Cortex of kidney (tissue), 1 donor: ENCODE results near the gene KAT6B.

Experiments used
- DNase-seq: peaks from one replicate; lab custom pipeline; 2025; lab: John Stamatoyannopoulos, UW

KAT6B gene

GRCh38 chr10:75068523-75068922 lies 242.1 kb downstream of the KAT6B start:
- no peak for DNase-seq

DNA sequence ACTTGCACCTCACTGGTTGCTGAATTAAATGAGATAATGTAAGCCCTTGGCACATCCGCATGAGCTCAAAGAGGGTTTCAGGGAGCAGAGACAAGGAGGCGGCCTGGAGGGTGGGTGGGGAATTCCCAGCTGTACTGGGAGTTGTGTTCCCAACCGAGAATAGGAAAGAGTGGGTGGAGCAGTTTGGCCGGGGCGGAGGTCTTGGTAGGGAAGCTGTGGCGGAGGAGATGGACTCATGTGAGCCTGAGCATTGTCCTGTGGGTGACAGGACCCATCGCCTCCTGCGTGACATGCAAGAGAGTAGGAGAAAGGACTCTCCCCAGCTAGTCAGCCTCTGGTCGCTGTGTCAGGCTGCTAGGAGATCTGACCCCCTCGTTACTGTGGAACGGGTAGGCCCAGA lies 244.1 kb downstream of the KAT6B start:
- DNase-seq, result no peak

GRCh38 chr10:75070961-75071428 lies 244.6 kb downstream of the KAT6B start:
- no peak for DNase-seq

DNA sequence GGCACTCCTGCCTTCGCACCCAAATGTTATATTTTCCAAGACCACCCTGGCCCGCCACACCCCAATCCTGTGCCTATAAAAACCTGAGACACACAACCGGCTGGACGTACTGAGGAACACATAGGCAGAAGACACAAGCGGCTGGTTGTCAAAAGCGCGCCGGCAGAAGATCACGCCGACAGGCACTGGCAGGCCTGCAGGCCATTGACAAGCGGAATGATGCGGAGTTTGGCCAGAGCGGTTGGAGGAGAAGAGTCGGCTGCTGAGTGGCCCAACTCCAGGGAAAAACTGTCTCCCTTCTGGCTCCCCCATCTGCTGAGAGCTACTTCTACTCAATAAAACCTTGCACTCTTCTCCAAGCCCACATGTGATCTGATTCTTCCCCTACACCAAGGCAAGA lies 245.4 kb downstream of the KAT6B start:
- no peak for DNase-seq

DNA sequence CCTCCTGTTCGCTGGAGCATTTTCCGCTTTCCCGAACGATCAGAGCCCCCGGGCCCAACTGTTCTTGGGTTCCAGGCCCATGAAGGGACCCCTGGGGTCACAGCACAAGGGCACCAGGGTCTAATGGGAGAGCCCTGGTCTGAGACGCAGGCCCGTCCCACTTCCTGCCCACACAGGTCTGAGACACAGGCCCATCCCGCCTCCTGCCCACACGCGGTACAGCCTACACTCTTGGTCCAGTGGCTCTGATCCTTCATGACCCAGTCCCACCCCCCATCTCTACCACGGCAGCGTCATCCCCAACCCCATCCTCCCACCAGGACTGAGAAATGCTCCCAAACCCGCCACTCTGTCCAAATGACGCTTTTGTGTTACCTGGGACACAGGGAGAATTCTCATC lies 246.3 kb downstream of the KAT6B start:
- DNase-seq, result no peak

- no peak for DNase-seq
Measured at GRCh38 chr10:75073442-75073841, 247.0 kb downstream of the KAT6B start.

- DNase-seq, result no peak
Measured at GRCh38 chr10:75074711-75075445, 248.5 kb downstream of the KAT6B start.

GRCh38 chr10:75076348-75076747 lies 249.9 kb downstream of the KAT6B start:
- DNase-seq, result no peak

GRCh38 chr10:75079436-75080083 lies 253.2 kb downstream of the KAT6B start:
- DNase-seq, result no peak

DNA sequence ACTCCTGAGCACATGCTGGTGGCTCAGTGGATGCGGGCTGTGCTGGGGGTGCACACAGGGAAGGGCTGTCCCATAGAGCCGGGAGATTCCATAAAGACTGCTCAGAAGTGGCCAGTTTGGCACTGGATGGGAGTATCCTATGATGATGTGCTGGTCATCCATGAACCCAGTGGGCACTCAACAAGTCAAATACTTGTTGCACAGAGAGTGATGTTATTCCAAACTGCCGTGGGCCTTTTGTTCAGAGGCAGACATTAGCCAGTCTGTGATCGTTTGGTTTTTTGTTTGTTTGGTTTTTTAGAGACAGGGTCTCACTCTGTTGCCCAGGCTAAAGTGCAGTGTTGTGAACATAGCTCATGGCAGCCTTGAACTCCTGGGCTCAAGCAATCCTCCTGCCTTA lies 254.2 kb downstream of the KAT6B start:
- no peak for DNase-seq

DNA sequence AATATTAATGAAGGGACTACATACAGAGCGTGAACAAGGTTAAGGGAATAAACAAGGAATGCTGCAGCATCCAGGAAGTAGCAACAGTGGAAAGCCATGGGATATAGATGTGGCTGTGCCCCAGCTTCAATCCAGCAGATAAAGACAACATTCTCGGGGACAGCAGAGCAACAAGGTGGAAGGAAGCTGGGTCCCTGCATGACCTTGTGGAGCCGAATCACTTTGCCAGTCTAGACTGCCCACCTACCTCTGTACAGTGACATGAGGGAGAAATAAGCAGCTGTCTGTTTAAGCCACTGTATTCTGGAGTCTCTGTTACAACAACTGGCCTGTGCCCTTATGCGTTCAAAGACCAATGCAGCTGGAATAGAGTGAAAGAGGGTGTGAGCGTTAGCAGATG lies 255.0 kb downstream of the KAT6B start:
- DNase-seq, result no peak
